Nephron progenitor cell (in vitro differentiated cells): ENCODE data around the gene CCDC178.

Experiments used
- DNase-seq: peaks from one replicate; pipeline ENCODE4 v3.0.0; 2021
- H3K27ac Mint-ChIP-seq: 2 replicates; pipeline ENCODE4 v1.8.0; 2021; ENCODE audit warnings: mild to moderate bottlenecking, moderate library complexity, mixed read lengths
- H3K27me3 Mint-ChIP-seq: 2 replicates; pipeline ENCODE4 v1.8.0; 2021; ENCODE audit warnings: mild to moderate bottlenecking, low read depth, mixed read lengths; ENCODE audit not compliant: poor library complexity
- H3K36me3 Mint-ChIP-seq: 2 replicates; pipeline ENCODE4 v1.8.0; 2021; ENCODE audit warnings: low read depth, mixed read lengths
- H3K4me1 Mint-ChIP-seq: 2 replicates; pipeline ENCODE4 v1.8.0; 2021; ENCODE audit warnings: mixed read lengths
- H3K4me3 Mint-ChIP-seq: 2 replicates; pipeline ENCODE4 v1.8.0; 2021; ENCODE audit warnings: mild to moderate bottlenecking, moderate library complexity, mixed read lengths
- H3K9me3 Mint-ChIP-seq: 2 replicates; pipeline ENCODE4 v1.8.0; 2021; ENCODE audit warnings: mild to moderate bottlenecking, moderate library complexity, mixed read lengths
- TF ChIP-seq, protein P1 (sequence below): fragments of 200-600 bp; sonication (generic); IDR thresholded peaks from 2 replicates; pipeline ENCODE4 v1.5.0; 2021; ENCODE audit warnings: antibody characterized with exemption

The CCDC178 gene

DNA sequence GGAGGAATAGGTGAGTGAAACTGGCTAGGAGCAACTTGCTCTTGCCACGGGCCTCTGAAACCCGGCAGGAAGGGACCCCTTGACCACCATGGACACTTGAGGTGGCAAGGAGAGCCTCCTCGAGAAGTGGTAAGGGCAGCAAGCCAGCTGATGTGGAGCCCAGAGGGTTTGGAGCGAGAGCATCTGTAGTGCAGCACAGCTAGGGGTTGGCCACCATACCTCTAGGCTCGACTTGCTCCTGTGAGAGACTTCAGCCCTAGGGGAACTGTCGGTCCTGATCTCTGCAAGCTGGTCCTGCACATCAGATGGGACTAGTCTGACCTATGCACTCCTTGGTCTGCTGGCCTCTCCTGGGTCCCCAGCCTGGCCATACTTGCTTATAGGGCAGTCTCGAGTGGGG is 158.4 kb downstream of the CCDC178 start:
- no peak for DNase-seq
- Mint-ChIP-seq H3K36me3 (no peaks in the 10 kb centered on the region), H3K4me3 (no peak overlapping the region), H3K9me3 (no peaks in the 10 kb centered on the region), H3K4me1 (no peaks in the 10 kb centered on the region), H3K27ac (no peak overlapping the region), H3K27me3 (peaks cover 2% of the 10 kb centered on the region)
- TF ChIP-seq, protein P1, sequence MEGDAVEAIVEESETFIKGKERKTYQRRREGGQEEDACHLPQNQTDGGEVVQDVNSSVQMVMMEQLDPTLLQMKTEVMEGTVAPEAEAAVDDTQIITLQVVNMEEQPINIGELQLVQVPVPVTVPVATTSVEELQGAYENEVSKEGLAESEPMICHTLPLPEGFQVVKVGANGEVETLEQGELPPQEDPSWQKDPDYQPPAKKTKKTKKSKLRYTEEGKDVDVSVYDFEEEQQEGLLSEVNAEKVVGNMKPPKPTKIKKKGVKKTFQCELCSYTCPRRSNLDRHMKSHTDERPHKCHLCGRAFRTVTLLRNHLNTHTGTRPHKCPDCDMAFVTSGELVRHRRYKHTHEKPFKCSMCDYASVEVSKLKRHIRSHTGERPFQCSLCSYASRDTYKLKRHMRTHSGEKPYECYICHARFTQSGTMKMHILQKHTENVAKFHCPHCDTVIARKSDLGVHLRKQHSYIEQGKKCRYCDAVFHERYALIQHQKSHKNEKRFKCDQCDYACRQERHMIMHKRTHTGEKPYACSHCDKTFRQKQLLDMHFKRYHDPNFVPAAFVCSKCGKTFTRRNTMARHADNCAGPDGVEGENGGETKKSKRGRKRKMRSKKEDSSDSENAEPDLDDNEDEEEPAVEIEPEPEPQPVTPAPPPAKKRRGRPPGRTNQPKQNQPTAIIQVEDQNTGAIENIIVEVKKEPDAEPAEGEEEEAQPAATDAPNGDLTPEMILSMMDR, result no peak

DNA sequence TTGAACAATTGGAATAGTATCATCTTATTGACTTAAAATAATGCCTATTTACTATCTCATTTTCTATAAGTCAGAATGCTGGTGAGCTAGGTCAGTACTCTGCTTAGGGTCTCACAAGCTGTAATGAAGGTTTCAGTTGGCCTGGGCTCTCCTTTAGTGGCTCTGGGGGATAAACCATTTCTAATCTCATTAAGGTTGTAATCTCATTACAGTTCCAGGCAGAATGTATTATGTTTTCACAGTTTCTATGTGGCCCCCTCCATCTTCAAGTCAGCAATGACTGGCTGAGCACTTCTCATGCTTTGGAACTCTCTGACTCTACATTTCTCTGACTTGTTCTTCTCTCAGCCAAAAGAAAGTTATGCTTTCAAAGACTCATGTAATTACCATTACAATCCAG is 163.1 kb downstream of the CCDC178 start:
- no peak overlapping the region for H3K27ac Mint-ChIP-seq
- H3K4me3 Mint-ChIP-seq, result no peak overlapping the region
- no peaks in the 10 kb centered on the region for H3K9me3 Mint-ChIP-seq
- TF ChIP-seq, protein P1, result no peak
- H3K27me3 Mint-ChIP-seq, result no peaks in the 10 kb centered on the region
- no peaks in the 10 kb centered on the region for H3K36me3 Mint-ChIP-seq
- H3K4me1 Mint-ChIP-seq, result no peaks in the 10 kb centered on the region
- DNase-seq, result no peak

DNA sequence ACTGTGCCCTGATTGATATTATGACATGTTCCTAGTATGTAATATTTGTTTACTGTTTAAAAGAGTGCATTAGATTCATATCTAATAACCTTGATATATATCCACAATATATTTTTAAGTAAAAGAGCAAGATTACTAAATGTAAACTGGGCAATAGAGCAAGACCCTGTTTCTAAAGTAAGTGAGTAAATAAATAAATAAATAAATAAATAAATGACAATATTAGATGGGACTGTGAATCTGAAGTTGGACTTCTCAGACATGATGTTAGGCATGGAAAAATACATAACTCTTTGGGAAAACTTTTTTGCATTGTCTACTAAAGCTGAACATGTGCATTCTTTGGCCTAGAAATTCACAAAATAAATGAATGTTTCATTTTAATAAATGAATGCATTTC is 164.7 kb downstream of the CCDC178 start:
- Mint-ChIP-seq H3K4me3 (no peak overlapping the region), H3K27ac (no peak overlapping the region), H3K4me1 (no peaks in the 10 kb centered on the region), H3K27me3 (no peaks in the 10 kb centered on the region), H3K9me3 (no peaks in the 10 kb centered on the region), H3K36me3 (no peaks in the 10 kb centered on the region)
- no peak for DNase-seq
- TF ChIP-seq, protein P1, result no peak

DNA sequence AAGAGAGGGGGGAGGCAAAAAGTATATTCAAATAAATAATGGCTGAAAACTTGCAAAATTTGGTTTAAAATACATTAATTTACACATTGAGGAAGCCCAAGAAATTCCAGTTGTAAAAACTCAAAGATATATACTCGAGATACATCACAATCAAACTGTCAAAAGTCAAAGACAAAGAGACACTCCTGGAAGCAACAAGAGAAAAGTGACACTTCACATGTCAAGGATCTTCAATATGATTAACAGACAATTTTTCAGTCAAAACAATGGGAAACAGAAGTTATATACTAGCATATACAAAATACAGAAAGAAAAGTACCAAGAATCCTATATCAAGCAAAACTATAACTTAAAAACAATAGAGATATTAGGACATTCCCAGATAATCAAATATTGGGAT is 170.2 kb downstream of the CCDC178 start:
- DNase-seq, result no peak
- Mint-ChIP-seq H3K36me3 (no peaks in the 10 kb centered on the region), H3K4me3 (no peak overlapping the region)

DNA sequence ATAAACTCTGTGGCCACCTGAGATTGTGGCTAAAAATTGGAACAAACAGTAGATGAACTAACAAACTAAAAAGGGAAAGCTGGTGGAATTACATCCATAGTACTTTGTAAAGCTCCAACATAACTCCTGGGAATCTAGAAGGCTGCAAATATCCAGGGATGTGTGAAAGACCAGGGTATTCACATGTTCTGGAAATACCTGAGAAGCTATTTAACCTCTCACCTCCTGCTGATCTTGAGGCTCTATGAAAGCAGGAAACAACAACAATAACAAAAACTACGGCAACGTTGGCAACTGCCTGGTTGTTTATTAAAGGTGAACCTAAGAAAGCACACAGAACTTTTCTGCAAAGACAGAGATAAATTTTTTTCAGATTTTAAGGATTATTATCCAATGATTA is 171.3 kb downstream of the CCDC178 start:
- DNase-seq, result no peak
- TF ChIP-seq, protein P1, result no peak
- no peaks in the 10 kb centered on the region for H3K36me3 Mint-ChIP-seq
- no peak overlapping the region for H3K4me3 Mint-ChIP-seq
- peaks cover 7% of the 10 kb centered on the region for H3K4me1 Mint-ChIP-seq
- H3K27me3 Mint-ChIP-seq, result no peaks in the 10 kb centered on the region
- H3K27ac Mint-ChIP-seq, result no peak overlapping the region
- no peaks in the 10 kb centered on the region for H3K9me3 Mint-ChIP-seq

More for the DNA sequence above, 170.2 kb downstream of the CCDC178 start:
- peaks cover 7% of the 10 kb centered on the region for H3K4me1 Mint-ChIP-seq
- H3K27ac Mint-ChIP-seq, result no peak overlapping the region
- TF ChIP-seq, protein P1, result no peak
- H3K9me3 Mint-ChIP-seq, result no peaks in the 10 kb centered on the region
- H3K27me3 Mint-ChIP-seq, result no peaks in the 10 kb centered on the region

DNA sequence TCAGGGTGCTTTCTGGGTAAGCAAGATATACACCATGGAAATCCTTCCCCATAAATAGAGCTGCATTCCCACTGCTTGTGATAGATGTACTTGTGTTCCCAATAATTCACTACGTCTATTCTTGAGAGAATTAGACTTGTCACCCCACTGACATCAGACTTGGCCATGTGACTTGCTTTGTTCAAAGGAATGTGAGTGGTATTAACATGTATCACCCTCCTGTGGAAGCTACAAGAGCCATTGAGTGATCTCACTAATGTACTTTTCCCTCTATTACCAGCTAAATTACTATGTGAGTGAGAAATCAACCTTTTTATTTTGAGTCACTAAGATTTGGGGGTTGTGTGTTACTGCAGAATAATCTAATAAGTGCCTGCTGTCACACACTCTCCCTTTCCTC is 176.0 kb downstream of the CCDC178 start:
- Mint-ChIP-seq H3K4me1 (peaks cover 7% of the 10 kb centered on the region), H3K9me3 (no peaks in the 10 kb centered on the region)
- TF ChIP-seq, protein P1, result no peak

More for the DNA sequence above, 176.0 kb downstream of the CCDC178 start:
- DNase-seq, result no peak
- Mint-ChIP-seq H3K27ac (no peak overlapping the region), H3K27me3 (no peaks in the 10 kb centered on the region), H3K36me3 (no peaks in the 10 kb centered on the region), H3K4me3 (no peak overlapping the region)
